Right forelimb (tissue), 1 donor: Measurements from ENCODE around the gene SLC25A17.
"Not testable (repeated sequence)": the region's sequence is repeated elsewhere in the genome, so short reads cannot be mapped to it uniquely, and the experiment has no call there.

Source experiments
- DNase-seq: peaks from one replicate; pipeline ENCODE4 v3.0.0-alpha.2; 2018

Gene SLC25A17, protein sequence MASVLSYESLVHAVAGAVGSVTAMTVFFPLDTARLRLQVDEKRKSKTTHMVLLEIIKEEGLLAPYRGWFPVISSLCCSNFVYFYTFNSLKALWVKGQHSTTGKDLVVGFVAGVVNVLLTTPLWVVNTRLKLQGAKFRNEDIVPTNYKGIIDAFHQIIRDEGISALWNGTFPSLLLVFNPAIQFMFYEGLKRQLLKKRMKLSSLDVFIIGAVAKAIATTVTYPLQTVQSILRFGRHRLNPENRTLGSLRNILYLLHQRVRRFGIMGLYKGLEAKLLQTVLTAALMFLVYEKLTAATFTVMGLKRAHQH

DNA sequence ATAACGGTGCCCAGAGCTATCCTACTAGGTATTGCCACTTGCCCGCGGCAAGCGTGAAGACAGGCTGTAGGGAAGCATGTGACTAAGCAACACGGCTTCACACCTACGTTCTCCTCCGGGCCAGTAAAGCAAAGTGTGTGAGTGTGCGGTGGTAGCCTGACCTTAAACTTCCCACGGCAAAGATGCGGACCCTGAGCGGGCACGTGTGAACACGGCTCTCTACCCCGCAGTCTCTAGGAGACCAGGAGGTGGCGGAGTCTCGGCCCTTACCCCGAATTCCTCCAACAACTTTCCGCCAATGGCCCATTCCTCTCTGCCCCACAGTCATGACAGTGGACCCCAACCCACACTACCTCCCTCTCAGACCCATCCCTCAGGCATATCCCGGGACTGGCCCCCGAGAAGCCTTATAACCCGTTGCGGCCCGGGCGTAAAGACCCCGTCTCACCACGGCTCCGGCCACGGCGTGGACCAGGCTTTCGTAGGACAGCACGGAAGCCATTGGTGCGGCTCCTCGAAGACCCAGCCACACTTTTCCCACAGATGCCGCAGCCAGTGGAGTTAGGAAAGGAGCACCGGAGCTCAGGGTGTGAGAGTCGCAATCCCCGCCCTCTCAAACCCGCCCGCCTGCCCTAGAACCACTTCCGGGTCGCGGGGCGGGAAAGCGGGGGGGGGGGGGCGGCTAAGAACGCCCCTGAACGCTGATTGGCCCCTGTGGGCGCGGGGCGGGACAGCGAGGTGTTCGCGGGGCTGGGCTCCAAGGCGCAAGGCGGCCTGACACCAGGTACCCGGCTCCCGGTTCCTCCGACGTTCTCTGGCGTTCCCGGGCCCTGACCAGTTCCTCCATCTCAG, at the start of gene SLC25A17:
Gene SLC25A17 (minus strand): TSS at position 600 of the 852 bp plus-strand sequence. CDS start 98 bp downstream, at position 502.
- DNase-seq = peak; percentile 96

DNA sequence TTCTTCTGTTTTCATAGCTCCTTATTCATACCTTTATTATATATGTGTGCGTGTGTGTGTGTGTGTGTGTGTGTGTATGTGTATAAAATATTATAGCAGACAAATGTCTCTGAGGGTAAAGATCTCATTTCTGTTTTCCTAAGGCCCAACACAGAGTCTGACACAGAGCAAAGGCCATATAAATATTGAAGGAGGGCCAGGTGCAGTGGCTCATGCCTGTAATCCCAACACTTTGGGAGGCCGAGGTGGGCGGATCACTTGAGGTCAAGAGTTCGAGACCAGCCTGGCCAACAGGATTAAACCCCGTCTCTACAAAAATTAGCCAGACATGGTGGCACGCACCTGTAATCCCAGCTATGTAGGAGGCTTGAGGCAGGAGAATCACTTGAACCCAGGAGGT, 49.2 kb upstream of the SLC25A17 start:
- DNase-seq = not testable (repeated sequence)

DNA sequence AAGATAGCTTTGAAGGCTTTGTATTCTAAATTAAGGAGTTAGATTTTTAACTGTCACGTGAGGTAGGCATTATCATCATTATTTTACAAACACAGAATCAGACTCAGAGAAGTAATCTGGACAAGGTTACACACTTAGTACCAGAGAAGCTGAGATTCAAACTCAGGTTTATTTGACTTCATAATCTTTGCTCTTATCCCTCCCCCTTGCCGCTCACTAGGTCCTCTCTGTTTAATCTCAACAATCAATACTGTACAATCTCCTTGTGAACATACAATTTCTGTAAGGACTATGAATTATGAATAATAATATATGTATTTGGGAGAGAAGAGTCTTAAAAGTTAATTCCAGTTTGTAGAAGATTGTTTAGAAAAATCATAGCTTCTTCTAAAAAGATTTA, 48.0 kb upstream of the SLC25A17 start:
- no peak for DNase-seq

DNA sequence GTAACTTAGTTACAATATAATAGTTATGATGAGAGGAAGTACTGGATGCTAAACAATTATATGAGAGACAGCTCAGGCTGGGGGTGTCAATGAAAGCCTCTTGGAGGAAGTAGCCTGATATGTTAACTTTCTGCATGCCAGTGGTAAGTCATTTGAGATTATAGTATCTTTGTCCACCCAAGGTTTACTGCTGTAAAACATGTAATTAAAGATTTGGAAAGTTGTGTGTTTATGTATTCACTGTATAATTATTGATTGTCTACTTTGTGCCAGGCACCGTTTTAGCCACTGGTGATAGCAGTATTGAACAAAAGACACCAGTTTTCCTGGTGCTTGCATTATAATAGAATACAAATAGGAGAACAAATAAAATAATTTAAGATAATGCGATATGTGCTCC, 43.4 kb upstream of the SLC25A17 start:
- DNase-seq = no peak

DNA sequence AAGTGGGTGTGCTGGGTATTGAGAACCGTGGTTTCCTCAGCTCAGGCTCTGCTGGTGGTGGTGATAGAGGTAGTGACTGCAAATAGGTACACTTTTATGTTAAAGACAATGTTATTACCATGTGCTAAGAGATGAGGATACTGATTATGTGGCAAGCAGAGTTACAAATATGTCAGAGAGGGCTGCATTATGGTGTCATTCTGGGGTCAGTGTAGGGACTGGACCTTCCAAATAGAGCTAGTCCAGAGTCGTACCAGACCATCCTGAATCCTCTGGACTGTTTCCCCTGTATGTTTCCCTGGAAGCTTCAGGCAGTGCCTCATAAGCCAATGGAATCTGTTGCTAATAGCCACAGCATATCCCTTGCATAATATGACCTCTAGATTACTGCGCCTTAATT, 42.9 kb upstream of the SLC25A17 start, which contains the start of gene DNAJB7:
Gene DNAJB7 (minus strand): TSS at position 101 of the 400 bp plus-strand sequence. CDS start 119 bp downstream, outside the sequence.
- DNase-seq = no peak

DNA sequence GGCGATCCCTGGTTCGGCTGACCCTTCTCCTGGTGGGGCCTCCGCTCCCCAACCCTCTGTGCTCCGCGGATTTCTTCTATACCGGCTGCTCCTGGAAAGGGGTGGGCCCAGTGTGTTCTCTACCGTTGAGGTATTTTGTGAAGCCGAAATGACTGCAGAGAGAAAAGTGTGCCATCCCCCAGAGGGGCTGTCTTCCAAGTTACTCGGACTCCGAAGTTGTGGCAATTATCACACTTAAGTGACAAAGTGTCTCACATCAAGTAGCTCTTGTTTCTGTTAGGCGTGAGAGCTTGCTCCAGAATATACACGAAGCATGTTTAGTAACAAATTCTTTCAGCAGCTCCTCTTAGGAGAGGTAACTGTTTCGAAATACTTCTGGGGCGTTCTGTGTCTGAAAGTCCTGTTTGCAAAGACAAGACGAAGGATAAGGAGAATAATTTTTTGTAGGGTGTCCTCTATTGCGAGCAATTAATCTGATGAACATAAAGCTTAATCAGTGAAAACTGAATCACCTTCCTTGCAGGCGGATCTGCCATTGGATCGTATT, 38.2 kb upstream of the SLC25A17 start:
- no peak for DNase-seq

DNA sequence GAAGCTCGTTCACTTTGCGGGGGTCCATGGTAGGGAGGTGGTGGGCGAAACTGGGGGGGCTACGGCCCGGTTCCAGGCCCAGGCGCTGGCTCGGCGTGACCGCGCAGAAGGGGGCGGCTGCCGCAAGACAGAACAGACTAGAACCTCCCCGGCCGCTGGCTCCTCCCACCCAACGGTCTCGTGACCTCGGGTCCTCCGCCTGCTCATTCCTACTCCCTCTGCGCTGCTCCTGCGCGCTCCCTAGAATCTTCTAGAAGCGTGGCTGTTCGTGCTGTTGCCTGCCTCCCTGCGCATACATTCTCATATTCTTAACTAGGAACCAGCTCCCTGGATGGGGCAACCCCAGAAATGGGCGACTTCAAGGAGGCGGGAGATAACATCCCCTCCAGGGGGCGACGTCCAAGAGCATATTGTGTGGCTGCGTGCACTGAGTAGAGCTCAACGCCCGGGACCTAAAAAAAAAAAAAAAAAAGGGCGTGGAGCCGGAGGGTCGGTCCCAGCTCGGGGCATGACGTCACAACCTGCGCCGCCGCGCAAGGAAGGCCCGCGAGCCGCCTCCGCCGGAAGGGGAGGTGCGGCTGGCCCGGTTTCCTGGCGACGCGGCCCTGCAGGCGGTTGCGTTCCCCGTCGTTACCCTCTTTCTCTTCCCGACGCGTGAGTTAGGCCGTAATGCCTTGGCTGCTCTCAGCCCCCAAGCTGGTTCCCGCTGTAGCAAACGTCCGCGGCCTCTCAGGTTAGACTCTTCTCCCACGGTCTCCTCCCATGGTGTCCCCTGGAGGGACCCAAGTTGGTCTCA, 37.6 kb upstream of the SLC25A17 start, which contains the start of the genes ST13 and XPNPEP3:
Gene ST13 (minus strand): TSS at position 127 of the 796 bp plus-strand sequence. CDS start 99 bp downstream, at position 28.
Gene XPNPEP3 (plus strand): TSS at position 636 of the 796 bp plus-strand sequence. CDS start 34 bp downstream, at position 670.
- peak; percentile 98 for DNase-seq

DNA sequence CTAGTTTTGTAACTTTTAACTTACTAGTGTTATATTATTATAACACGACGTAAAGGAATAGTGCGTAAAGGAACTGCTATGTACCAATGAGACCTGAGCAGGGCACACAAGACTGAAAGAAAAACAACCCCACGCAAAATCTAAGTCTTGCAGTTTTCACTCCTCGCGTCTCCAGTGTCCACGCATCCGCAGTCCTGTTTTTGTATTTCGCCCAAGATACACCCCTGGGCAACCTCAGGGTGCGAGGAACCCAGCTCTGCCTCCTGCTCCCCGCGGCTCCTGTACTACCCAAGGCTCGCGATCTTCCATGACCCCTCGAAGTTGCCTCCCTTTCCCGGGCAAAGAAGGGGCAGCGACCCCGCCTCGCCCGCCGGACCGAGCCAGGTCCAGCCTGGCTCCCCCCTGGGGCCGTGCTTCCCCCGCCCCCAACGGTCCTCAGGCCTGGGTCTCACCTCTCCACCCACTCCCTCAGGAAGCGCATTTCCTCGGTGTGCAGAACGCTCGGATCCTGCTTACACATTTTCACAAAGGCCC, 36.9 kb upstream of the SLC25A17 start:
- no peak for DNase-seq

DNA sequence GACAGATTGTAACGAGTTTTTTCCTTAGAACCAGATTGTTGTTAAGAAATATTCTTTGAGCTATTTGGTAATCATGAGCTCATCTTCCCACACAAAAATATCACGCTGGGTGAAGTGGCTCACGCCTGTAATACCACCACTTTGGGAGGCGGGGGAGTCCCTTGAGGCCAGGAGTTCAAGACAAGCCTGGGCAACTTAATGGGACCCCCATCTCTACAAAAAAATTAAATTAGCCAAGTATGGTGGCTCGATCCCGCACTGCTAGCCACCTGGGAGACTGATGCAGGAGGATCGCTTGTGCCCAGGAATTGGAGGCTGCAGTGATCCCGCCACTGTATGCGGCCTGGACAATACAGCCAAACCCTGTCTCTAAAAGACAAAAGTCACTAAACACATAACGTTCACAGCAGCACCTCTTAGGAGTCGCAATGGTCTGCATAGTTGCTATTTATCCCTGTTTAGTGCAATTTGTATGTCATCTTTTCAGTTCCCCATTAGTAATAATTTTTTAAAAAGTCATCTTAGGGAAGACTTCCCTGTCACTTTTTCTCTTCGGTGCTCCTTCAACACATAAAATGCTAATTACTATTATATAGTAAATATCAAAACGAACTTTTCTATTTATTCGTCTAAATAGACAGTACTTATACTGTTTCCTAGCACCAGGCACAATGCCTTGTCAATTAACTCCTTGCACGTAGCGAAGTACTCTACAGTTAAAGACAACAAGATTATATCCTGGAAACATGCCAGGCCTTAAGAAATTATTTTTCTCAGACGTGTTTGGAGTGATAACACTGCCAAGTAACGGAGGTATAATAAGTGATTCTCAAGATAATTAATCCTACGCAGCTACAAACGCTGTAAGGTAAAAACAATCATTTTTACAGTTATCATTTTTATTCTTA, 36.2 kb upstream of the SLC25A17 start:
- no peak for DNase-seq

DNA sequence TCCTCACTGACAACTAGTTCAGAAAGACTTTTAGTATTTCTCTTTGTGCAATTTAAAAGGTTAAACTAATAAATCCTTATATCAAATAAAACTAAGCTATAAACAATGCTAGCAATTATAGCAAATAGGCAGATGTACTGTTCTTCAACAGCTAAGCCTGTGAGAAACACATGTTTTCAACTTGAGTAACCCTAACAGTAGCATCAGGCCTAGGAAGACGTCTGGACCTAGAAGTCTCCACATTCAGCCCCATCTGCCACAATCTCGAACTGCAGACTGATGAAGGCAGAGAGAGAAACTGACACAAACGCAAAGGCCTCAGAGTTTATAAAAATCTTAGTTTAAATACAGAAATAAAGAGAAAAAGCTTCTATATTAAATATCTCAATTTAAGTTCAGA, 34.8 kb upstream of the SLC25A17 start:
- no peak for DNase-seq

DNA sequence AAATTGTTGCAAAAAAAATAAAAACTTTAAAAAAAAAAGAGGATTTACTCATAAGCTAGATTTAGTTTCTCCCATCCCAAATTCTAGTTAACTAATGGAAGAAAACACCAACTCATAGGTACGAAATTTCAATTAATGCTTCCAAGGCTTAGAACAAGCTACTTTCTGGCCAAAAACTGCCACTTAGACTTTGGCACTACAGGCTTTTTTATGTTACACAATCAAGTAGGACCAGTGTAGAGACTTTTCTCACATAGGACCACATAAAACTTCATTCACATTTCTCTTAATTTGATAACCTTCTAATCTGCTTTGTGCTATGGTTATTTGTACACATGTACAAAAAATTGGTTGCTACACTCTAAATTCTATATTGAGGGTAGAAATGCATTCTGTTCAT, 34.2 kb upstream of the SLC25A17 start:
- no peak for DNase-seq

DNA sequence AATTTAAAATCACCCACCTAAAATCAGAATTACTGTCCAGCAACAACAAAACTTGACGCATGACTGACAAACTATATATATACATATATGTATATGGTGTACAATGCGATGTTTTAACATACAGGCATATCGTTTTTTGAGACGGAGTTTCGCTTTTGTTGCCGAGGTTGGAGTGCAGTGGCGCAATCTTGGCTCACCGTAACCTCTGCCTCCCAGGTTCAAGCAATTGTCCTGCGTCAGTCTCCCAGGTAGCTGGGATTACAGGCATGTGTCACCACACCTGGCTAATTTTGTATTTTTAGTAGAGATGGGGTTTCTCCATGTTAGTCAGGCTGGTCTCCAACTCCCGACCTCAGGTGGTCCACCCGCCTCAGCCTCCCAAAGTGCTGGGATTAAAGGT, 26.7 kb upstream of the SLC25A17 start:
- not testable (repeated sequence) for DNase-seq

DNA sequence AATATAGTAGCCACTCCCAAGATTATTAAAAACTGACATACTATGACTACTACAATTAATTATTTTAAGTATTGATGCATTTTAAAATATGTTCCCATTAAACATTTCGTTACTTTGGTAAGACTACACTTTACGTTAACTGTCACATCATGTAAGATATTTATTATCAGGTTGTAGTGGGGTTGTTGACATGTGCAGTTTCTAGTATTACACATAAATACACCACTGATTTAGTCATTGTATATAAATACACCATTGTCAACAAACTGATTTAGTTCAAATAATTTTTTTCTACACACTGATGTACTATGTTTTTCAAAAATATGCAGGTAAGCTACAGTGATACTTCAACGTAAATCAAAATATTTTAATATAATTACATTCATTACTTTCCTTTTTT, 25.8 kb upstream of the SLC25A17 start:
- DNase-seq = no peak

DNA sequence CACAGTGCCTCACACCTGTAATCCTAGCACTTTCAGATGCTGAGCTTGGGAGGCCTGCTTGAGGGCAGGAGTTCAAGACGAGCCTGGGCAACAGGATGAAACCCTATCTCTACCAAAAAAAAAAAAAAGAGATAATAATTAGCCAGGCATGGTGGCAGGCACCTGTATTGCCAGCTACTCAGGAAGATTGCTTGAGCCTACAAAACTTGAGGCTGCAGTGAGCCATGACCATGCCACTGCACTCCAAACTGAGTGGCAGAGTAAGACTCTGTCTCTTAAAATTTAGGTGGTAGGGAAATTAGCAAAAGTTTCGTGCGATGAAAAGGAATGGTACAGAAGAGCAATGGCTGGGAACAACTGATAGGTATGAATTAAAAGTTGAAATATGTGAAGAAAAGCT, 19.3 kb upstream of the SLC25A17 start:
- no peak for DNase-seq

DNA sequence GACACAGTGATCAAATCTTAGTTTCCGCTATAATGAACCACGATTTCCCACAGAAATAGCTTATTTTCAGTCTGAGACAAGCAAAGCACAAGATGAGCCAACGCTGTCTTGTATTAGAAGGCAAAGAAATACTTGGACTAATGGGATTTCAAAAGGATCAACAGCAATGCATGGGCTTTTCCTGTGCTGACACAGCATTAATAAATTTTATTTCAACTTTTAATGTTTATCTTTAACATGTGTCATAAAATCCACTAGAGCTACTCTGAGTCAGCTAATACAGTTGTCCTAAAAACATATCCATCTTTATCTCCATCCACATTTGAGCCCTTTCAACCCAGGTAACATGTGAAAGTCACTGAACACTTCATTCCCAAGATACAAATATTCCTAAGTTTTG, 15.5 kb upstream of the SLC25A17 start:
- no peak for DNase-seq

DNA sequence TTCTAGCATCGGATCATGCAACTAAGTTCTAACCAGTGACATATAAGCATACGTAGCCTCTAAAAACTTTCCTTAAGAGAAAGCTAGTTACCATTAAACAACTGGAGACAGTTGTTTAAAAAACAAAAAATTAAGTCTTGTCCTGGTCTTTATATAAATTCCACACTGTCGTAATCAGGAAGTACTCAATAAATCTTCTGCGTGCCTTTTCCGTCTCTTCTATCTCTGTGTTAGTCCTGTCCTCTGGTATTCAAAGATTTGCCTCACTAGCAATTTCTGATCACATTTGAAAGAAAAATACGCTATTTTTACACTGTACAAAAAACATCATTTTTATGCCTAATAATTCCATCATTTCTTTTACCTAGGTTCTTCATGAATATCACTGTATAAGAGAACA, 10.0 kb upstream of the SLC25A17 start:
- DNase-seq = no peak

DNA sequence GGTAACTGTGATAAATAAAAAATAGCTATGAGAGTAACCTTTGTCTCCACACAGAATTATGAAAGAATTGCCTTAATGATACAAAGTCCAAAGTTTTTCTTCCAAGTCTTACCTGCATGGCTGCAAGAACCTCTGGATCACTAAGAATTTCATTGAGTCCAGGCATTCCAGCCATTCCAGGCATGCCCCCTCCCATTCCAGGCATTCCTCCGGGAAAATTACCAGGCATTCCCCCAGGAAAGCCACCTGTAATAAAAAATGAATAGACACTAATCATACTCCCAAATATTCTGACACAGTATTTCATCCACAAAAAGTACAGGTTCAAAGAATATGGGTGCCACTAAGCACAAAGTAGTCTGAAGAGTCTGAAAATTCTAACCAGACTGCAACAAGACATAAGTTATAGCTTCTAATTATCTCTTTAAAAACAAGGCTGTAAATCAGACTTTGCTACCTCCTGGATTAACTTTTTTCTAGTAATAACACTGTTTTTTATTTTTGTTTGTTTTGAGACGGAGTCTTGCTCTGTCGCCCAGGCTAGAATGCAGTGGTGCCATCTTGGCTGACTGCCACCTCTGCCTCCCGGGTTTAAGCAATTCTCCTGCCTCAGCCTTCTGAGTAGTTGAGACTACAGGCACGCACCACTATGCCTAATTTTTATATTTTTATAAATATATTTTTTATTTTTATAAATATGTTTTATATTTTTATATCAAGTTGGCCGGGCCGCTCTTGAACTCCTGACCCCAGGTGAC, 8.0 kb upstream of the SLC25A17 start:
- DNase-seq = no peak

DNA sequence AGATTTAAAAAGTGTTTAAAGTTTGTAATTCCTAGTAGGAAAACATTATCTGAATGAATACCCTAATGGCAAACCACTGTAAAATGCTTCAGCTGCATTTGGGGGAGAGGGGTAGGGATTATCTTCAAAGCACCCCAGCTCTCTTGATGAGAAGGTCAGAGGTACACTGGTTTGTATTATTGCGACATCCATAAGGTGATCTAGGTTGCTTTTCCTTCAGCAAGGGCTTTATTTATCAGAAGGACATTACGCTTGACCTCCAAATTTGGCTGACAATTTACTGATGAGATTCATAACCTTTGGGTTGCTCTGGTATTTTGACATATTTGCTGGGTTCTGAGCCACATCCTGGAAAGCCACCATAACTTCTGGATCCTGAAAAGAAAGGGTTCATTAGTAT, 7.1 kb upstream of the SLC25A17 start:
- not testable (repeated sequence) for DNase-seq

DNA sequence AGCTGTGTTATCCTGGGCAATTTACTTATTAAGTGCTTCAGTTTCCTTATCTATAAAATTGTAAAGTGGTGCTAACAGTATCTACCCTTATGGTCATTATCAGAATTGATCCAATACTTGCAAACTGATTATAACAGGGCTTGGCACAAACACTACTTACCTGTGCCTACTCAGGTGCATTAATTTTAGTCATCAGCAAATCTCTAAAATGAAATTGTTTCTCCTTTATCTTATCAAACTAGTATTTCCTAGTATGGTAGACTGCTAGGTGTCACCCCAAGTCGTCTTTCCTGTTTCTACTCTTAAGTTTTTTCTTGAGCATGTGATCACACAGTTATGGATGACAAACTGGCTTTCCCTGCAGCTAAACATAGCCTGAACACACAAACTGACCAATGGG, 4.3 kb upstream of the SLC25A17 start:
- DNase-seq = no peak

DNA sequence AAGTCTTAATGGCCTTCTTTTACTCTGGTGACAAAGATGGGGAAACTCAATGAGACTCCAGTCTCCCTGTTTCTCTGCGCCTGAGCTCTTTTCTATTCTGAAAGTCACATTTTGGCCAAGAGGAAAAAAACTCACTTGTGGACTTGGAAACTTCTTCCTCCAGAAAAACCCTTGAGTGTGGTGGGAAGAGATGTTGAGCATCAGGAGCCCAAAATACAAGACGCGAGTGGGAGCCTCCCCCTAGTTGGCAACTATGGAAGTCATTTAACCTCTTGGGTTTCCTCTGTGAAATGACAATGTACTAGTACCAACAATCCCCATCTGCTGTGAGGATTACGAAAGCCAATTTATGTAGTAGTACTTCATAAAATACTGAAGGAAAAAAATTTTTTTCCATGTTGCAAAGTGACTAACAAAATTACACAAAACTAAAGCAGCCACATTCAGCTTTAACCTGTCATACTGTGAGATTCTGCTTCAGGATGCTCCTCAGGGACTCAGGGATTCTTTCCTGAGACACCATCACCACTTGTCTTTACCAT, 524 bp upstream of the SLC25A17 start:
- no peak for DNase-seq
